K562 (cell line): ENCODE measurements around the gene GINS3. TPM values are rescaled to one million over a fixed set of nuclear protein-coding genes. Genes with fewer than 3 reads are reported as not detected.

ENCODE experiments used
- ATAC-seq: fragments of 200-7000 bp; cut with Tn5 transposase; 3 replicates; pipeline ENCODE4 v1.9.1; 2020; ENCODE audit warnings: moderate library complexity
- BruUV-seq: library from RNA; stranded (reverse); fragments of 400-500 nt; replicated peaks from 2 replicates; lab custom pipeline; 2021; lab: Mats Ljungman, UMichigan
- CTCF ChIA-PET: fragments of 300-600 bp; formaldehyde crosslinking; extraction: SDS; loops from one replicate; lab custom pipeline; 2021; ENCODE audit warnings: low intra/inter-chr PET ratio; lab: Yijun Ruan, JAX
- POLR2A ChIA-PET: fragments of 300-600, 350-650 bp; sonication (Branson Sonifier 250); formaldehyde crosslinking; extraction: SDS; loops from one replicate; lab custom pipeline; 2021; ENCODE audit warnings: antibody characterized with exemption, inconsistent platforms; lab: Yijun Ruan, JAX
- DNase-seq, 4 experiments: peaks; one replicate each; pipeline versions ENCODE4 v3.0.0 to v3.0.0-alpha.2; 2011 to 2018; ENCODE audit warnings: low spot score in 3 of 4, mixed read lengths in 3 of 4; ENCODE audit errors: extremely low read depth in 1 of 4
- FAIRE-seq: peaks from 2 replicates; lab custom pipeline; 2011; peaks lifted over from hg19 to GRCh38; lab: Jason Lieb, UNC
- H2AFZ ChIP-seq: 2 replicates; pipeline ENCODE4 v1.6.0; 2011; ENCODE audit warnings: low read depth, low read length, control low read depth, inconsistent platforms
- H3K27ac ChIP-seq: fragments of 200-600 bp; 3 replicates; pipeline ENCODE4 v1.8.0; 2011; ENCODE audit warnings: low read depth, mild to moderate bottlenecking, control low read depth, inconsistent platforms, low read length, moderate library complexity, mixed read lengths; ENCODE audit errors: extremely low read depth
- H3K27me3 ChIP-seq, 2 experiments: fragments of 300-600 bp in 1 of 2; 2 replicates in 1 of 2; 3 replicates in 1 of 2; pipeline versions ENCODE4 v1.6.0 to v1.8.0; 2011; ENCODE audit warnings: inconsistent platforms in 2 of 2, low read length in 2 of 2, mild to moderate bottlenecking in 1 of 2, mixed read lengths in 1 of 2, moderate library complexity in 1 of 2; ENCODE audit not compliant: control insufficient read depth in 2 of 2, insufficient read depth in 2 of 2
- H3K36me3 ChIP-seq: fragments of 300-600 bp; 3 replicates; pipeline ENCODE4 v1.8.0; 2011; ENCODE audit warnings: mild to moderate bottlenecking, low read length, inconsistent platforms; ENCODE audit not compliant: control insufficient read depth, insufficient read depth
- H3K4me1 ChIP-seq, 2 experiments: fragments of 200-600 bp in 1 of 2; replicated peaks in 1 of 2; 2 replicates in 1 of 2; 3 replicates in 1 of 2; pipeline versions ENCODE4 v1.5.1 to v1.8.0; 2011; ENCODE audit warnings: inconsistent platforms in 2 of 2, low read length in 2 of 2, mild to moderate bottlenecking in 1 of 2, mixed read lengths in 1 of 2, moderate library complexity in 1 of 2; ENCODE audit not compliant: control insufficient read depth in 2 of 2, insufficient read depth in 2 of 2
- H3K4me2 ChIP-seq: 2 replicates; pipeline ENCODE4 v1.6.1; 2011; ENCODE audit warnings: low read length, control low read depth, inconsistent platforms, mixed read lengths; ENCODE audit not compliant: insufficient read depth
- H3K4me3 ChIP-seq: fragments of 200-600 bp; sonication (generic), shearing (Covaris generic); 2 replicates; pipeline ENCODE4 v1.5.1; 2016; ENCODE audit warnings: control low read depth, inconsistent platforms
- H3K79me2 ChIP-seq: fragments of 200-600 bp; 3 replicates; pipeline ENCODE4 v1.8.0; 2011; ENCODE audit warnings: low read length, inconsistent platforms; ENCODE audit not compliant: control insufficient read depth, insufficient read depth
- H3K9ac ChIP-seq, 2 experiments: 2 replicates each; pipeline versions ENCODE4 v1.6.0 to v1.6.1; 2011; ENCODE audit warnings: low read depth in 2 of 2, low read length in 2 of 2, control low read depth in 1 of 2, inconsistent platforms in 1 of 2, mild to moderate bottlenecking in 1 of 2, mixed read lengths in 1 of 2; ENCODE audit not compliant: insufficient read depth in 1 of 2
- H3K9me1 ChIP-seq: one replicate; pipeline ENCODE4 v1.6.0; 2011; ENCODE audit warnings: inconsistent platforms, mild to moderate bottlenecking, low read length, moderate library complexity; ENCODE audit not compliant: control insufficient read depth, insufficient read depth
- H3K9me3 ChIP-seq: replicated peaks from 2 replicates; pipeline ENCODE4 v1.5.1; 2011; ENCODE audit warnings: low read depth, low read length, inconsistent platforms; ENCODE audit not compliant: control insufficient read depth, insufficient read depth
- H4K20me1 ChIP-seq: replicated peaks from 2 replicates; pipeline ENCODE4 v1.6.1; 2011; ENCODE audit warnings: low read length, inconsistent platforms, mixed read lengths; ENCODE audit not compliant: control insufficient read depth, insufficient read depth
- CREB3L1 ChIP-seq: fragments of 450-650 bp; IDR thresholded peaks from 2 replicates; pipeline ENCODE4 v1.6.1; 2014; ENCODE audit warnings: low read depth, mild to moderate bottlenecking, moderate library complexity, borderline replicate concordance
- CREBBP ChIP-seq: IDR thresholded peaks from one replicate; pipeline ENCODE4 v1.6.1; 2012; ENCODE audit warnings: low read depth, mild to moderate bottlenecking, control low read depth, inconsistent platforms, low read length
- KDM2B ChIP-seq: fragments of 250-450 bp; sonication (Bioruptor Pico); IDR thresholded peaks from 2 replicates; pipeline ENCODE4 v1.8.0; 2021; ENCODE audit warnings: mild to moderate bottlenecking, moderate library complexity
- KLF1 ChIP-seq: fragments of 450-650 bp; IDR thresholded peaks from 2 replicates; pipeline ENCODE4 v1.6.1; 2016; ENCODE audit warnings: missing genetic modification characterization, missing compliant biosample characterization
- NCOR1 ChIP-seq: fragments of 450-650 bp; IDR thresholded peaks from 2 replicates; pipeline ENCODE4 v1.6.1; 2016; ENCODE audit warnings: mild to moderate bottlenecking, moderate library complexity
- NR1H2 ChIP-seq: sonication (generic); formaldehyde crosslinking; IDR thresholded peaks from 2 replicates; pipeline ENCODE4 v1.4.0; 2020; ENCODE audit warnings: mild to moderate bottlenecking, missing genetic modification reagents
- RUNX1 ChIP-seq: sonication (generic); IDR thresholded peaks from 2 replicates; pipeline ENCODE4 v1.6.1; 2016; ENCODE audit warnings: antibody characterized with exemption, low read depth
- SRSF3 ChIP-seq: fragments of 200-400 bp; formaldehyde crosslinking; IDR thresholded peaks from 2 replicates; pipeline ENCODE4 v1.6.1; 2016; ENCODE audit warnings: mild to moderate bottlenecking, low read length, moderate library complexity; ENCODE audit not compliant: insufficient read depth
- YY1 ChIP-seq, 3 experiments: IDR thresholded peaks; 2 replicates each; pipeline ENCODE4 v1.6.1; 2011; ENCODE audit warnings: low read length in 2 of 3, mild to moderate bottlenecking in 2 of 3, moderate library complexity in 2 of 3, borderline replicate concordance in 1 of 3, control low read depth in 1 of 3, low read depth in 1 of 3; ENCODE audit not compliant: insufficient read depth in 3 of 3, insufficient replicate concordance in 2 of 3, control insufficient read depth in 1 of 3, insufficient read length in 1 of 3; ENCODE audit errors: extremely low read depth in 1 of 3
- ZBTB12 ChIP-seq: fragments of 250-450 bp; sonication (Bioruptor Pico); IDR thresholded peaks from 2 replicates; pipeline ENCODE4 v1.4.0; 2020
- ZBTB17 ChIP-seq: fragments of 450-650 bp; formaldehyde crosslinking; IDR thresholded peaks from 2 replicates; pipeline ENCODE4 v1.4.0; 2020; ENCODE audit warnings: mild to moderate bottlenecking
- ZNF263 ChIP-seq: sonication (generic); formaldehyde crosslinking; IDR thresholded peaks from 2 replicates; pipeline ENCODE4 v1.8.0; 2022; ENCODE audit warnings: mild to moderate bottlenecking, missing genetic modification reagents, borderline replicate concordance
- ZNF41 ChIP-seq: fragments of 250-450 bp; sonication (Bioruptor Pico); conservative IDR thresholded peaks from 2 replicates; pipeline ENCODE4 v1.4.0; 2020; ENCODE audit warnings: mild to moderate bottlenecking
- in situ Hi-C: fragments of 300-500 bp; cut with MboI; formaldehyde crosslinking; loops from 4 replicates; pipeline ENCODE4 v1.15.0; 2018; ENCODE audit warnings: inconsistent platforms, mixed read lengths
- intact Hi-C: fragments of 100-400 bp; cut with micrococcal nuclease; formaldehyde crosslinking; loops from 2 replicates; pipeline ENCODE4 v1.14.2; 2022
- polyA plus RNA-seq, 8 experiments: library from polyadenylated mRNA; depleted of rRNA in 4 of 8; stranded (reverse) in 5 of 8; unstranded in 3 of 8; fragments of >200 nt; fragmentation: Nextera tagmentation in 2 of 8; fragmentation: Illumina TruSeq in 1 of 8; extraction: Ambion mirVana in 2 of 8; extraction: Trizol in 1 of 8; gene quantifications; 2 replicates each; pipeline versions ENCODE4 v1.2.1 to v1.2.3, GENCODE V29; 2011 to 2014; ENCODE audit warnings: inconsistent platforms in 1 of 8, missing spikeins in 1 of 8
- total RNA-seq, 7 experiments: library from RNA; depleted of rRNA in 6 of 7; stranded (reverse); fragments of >200 nt in 6 of 7; fragmentation: Illumina TruSeq in 2 of 7; extraction: Trizol in 2 of 7; gene quantifications; 2 replicates each; pipeline versions ENCODE4 v1.2.1 to v1.2.3, GENCODE V29; 2011 to 2021; ENCODE audit warnings: low replicate concordance in 1 of 7
- TF ChIP-seq, protein P1 (sequence below): fragments of 250-450 bp; sonication (Bioruptor Pico); IDR thresholded peaks from 2 replicates; pipeline ENCODE4 v1.8.0; 2022; ENCODE audit warnings: moderate library complexity, mild to moderate bottlenecking, inconsistent platforms
- TF ChIP-seq, protein P2 (sequence below): conservative IDR thresholded peaks from 2 replicates; pipeline ENCODE4 v1.6.1; 2011; ENCODE audit warnings: low read depth, mild to moderate bottlenecking, low read length; ENCODE audit not compliant: control insufficient read depth

Gene GINS3
- total and polyA plus RNA-seq, 9 of the 15 experiments (the other 6 are each of a cell fraction or from before 2014, with no cell fraction given), result 17.8 to 31.9 (median 25.4) TPM

DNA sequence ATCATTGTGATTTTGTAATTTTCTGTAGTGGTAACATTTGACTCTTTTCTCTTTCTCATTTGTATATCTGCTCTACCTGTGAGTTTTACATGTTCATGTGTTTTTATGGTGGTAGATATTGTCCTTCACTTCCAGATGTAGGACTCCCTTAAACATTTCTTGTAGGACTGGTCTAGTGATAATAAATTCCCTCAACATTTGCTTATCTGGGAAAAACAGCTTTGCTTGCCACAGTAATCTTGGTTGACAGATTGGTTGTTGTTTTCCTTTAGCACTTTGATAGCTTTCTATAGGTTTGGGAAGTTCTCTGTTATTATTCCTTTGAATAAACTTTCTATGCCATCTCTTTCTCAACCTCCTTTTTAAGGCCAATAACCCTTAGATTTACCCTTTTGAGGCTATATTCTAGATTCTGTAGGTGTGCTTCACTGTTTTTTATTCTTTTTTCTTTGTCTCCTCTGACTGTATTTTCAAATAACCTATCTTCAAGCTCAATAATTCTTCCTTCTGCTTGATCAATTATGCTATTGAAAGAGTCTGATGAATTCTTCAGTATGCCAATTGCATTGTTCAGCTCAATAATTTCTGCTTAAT lies 32.1 kb upstream of the GINS3 start (continued):
- TF ChIP-seq YY1 (IDR thresholded peaks at IDR 0.05; ENCODE audit: borderline replicate concordance in 1 of 3, control insufficient read depth in 1 of 3, extremely low read depth in 1 of 3, insufficient read depth in 3 of 3, insufficient read length in 1 of 3, insufficient replicate concordance in 2 of 3, low read depth in 1 of 3, low read length in 2 of 3) (no peak), NCOR1 (peak; percentile 80), ZBTB12 (CRISPR knock-in tag) (no peak)

- ATAC-seq (no peak), FAIRE-seq (no peak), DNase-seq (no peak)
- H3K27me3 ChIP-seq, result peaks cover 0 to 4% of the 10 kb centered on the region in 2 experiments; a peak in 1 of 5 replicates
- H3K4me3 ChIP-seq, result no peak overlapping the region
- ChIA-PET CTCF (no interaction called here), POLR2A (interaction anchor here (0.6 kb wide), 1 partner anchor 66 kb away, joined by 3 read pairs; no protein-coding TSS in a partner anchor)
- no peak overlapping the region for H2AFZ ChIP-seq
- peaks cover 7% of the 10 kb centered on the region; the same call in 1 of the 2 replicates for H3K9me3 ChIP-seq
- no peaks in the 10 kb centered on the region for H3K9me1 ChIP-seq
- H3K9ac ChIP-seq, result no peak overlapping the region
- H4K20me1 ChIP-seq, result no peaks in the 10 kb centered on the region
- no peaks in the 10 kb centered on the region; a peak in 1 of 5 replicates for H3K4me1 ChIP-seq
- no peak overlapping the region for H3K4me2 ChIP-seq
- H3K27ac ChIP-seq, result no peak overlapping the region
- no peaks in the 10 kb centered on the region for H3K36me3 ChIP-seq
- BruUV-seq, result no TSS peak
- intact Hi-C loops, result no loop called here
- in situ Hi-C loops, result no loop called here
- no peaks in the 10 kb centered on the region for H3K79me2 ChIP-seq
- TF ChIP-seq, protein P1, sequence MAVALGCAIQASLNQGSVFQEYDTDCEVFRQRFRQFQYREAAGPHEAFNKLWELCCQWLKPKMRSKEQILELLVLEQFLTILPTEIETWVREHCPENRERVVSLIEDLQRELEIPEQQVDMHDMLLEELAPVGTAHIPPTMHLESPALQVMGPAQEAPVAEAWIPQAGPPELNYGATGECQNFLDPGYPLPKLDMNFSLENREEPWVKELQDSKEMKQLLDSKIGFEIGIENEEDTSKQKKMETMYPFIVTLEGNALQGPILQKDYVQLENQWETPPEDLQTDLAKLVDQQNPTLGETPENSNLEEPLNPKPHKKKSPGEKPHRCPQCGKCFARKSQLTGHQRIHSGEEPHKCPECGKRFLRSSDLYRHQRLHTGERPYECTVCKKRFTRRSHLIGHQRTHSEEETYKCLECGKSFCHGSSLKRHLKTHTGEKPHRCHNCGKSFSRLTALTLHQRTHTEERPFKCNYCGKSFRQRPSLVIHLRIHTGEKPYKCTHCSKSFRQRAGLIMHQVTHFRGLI, result no peak
- TF ChIP-seq SRSF3, result no peak
- TF ChIP-seq RUNX1, result no peak
- no peak for TF ChIP-seq ZNF41
- no peak for TF ChIP-seq CREBBP
- TF ChIP-seq NR1H2, result no peak
- TF ChIP-seq KLF1 (tag), result no peak
- TF ChIP-seq ZNF263 (CRISPR knock-in tag), result no peak
- TF ChIP-seq CREB3L1, result no peak
- TF ChIP-seq, protein P2, sequence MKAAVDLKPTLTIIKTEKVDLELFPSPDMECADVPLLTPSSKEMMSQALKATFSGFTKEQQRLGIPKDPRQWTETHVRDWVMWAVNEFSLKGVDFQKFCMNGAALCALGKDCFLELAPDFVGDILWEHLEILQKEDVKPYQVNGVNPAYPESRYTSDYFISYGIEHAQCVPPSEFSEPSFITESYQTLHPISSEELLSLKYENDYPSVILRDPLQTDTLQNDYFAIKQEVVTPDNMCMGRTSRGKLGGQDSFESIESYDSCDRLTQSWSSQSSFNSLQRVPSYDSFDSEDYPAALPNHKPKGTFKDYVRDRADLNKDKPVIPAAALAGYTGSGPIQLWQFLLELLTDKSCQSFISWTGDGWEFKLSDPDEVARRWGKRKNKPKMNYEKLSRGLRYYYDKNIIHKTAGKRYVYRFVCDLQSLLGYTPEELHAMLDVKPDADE, result no peak
- TF ChIP-seq KDM2B (CRISPR knock-in tag), result no peak
- no peak for TF ChIP-seq ZBTB17 (CRISPR knock-in tag)
Observed at GRCh38 chr16:58361726-58362125, 30.5 kb upstream of the GINS3 start.
